ENCODE results near the gene LY6G5C. TPM values are rescaled to one million over a fixed set of nuclear protein-coding genes. Genes with fewer than 3 reads are reported as not detected.
A peak's percentile ranks its signal among the peaks of the same experiment; 100 is the strongest.

Gene LY6G5C
- total and polyA plus RNA-seq, 2 of the 13 experiments (the other 11 are each of a cell fraction or from before 2014, with no cell fraction given) = 0.33 to 0.55 TPM

- TF ChIP-seq ZNF629 (CRISPR knock-in tag; conservative IDR thresholded peaks at IDR 0.05) (peak; percentile 18; the same call in 1 of the 2 replicates), CBX5 (CRISPR knock-in tag; IDR thresholded peaks at IDR 0.05; ENCODE audit: borderline replicate concordance) (peak; percentile 77; the same call in 1 of the 2 replicates), ZC3H4 (CRISPR knock-in tag; IDR thresholded peaks at IDR 0.05; ENCODE audit: borderline replicate concordance) (no peak; the same call in 1 of the 2 replicates), HOXD1 (CRISPR knock-in tag; IDR thresholded peaks at IDR 0.05) (no peak), POLR2AphosphoS2 (IDR thresholded peaks at IDR 0.05; ENCODE audit: low read depth, low read length) (0 out of 2 replicates have a peak, but pooled peaks have one; percentile 34), MTERF4 (CRISPR knock-in tag; IDR thresholded peaks at IDR 0.05) (0 out of 2 replicates have a peak, but pooled peaks have one; percentile 30), SP5 (CRISPR knock-in tag; IDR thresholded peaks at IDR 0.05; ENCODE audit: borderline replicate concordance, low read depth) (peak; percentile 99), ZSCAN21 (CRISPR knock-in tag; IDR thresholded peaks at IDR 0.05; ENCODE audit: borderline replicate concordance) (0 out of 2 replicates have a peak, but pooled peaks have one; percentile 33), PRDM15 (CRISPR knock-in tag; IDR thresholded peaks at IDR 0.05) (peak; percentile 68), ZNF207 (IDR thresholded peaks at IDR 0.05; ENCODE audit: borderline replicate concordance) (no peak), SALL1 (CRISPR knock-in tag; IDR thresholded peaks at IDR 0.05) (peak; percentile 39), ZNF121 (CRISPR knock-in tag; IDR thresholded peaks at IDR 0.05) (peak; percentile 9; the same call in 1 of the 2 replicates), RFXANK (CRISPR knock-in tag; IDR thresholded peaks at IDR 0.05) (peak; percentile 34; the same call in 1 of the 2 replicates), ZNF777 (CRISPR knock-in tag; IDR thresholded peaks at IDR 0.05) (peak; percentile 80; the same call in 1 of the 2 replicates), MYC (CRISPR knock-in tag; IDR thresholded peaks at IDR 0.05; ENCODE audit: borderline replicate concordance) (peak; percentile 72), ZNF337 (CRISPR knock-in tag; IDR thresholded peaks at IDR 0.05; ENCODE audit: borderline replicate concordance, low read depth) (peak; percentile 37; the same call in 1 of the 2 replicates), ZSCAN20 (CRISPR knock-in tag; IDR thresholded peaks at IDR 0.05; ENCODE audit: borderline replicate concordance) (0 out of 2 replicates have a peak, but pooled peaks have one; percentile 2), NCOR1 (IDR thresholded peaks at IDR 0.05; ENCODE audit: borderline replicate concordance, low read length) (no peak; the same call in 1 of the 2 replicates), ZNF615 (CRISPR knock-in tag; IDR thresholded peaks at IDR 0.05; ENCODE audit: borderline replicate concordance) (peak; percentile 88)
- TF ChIP-seq, protein P1, sequence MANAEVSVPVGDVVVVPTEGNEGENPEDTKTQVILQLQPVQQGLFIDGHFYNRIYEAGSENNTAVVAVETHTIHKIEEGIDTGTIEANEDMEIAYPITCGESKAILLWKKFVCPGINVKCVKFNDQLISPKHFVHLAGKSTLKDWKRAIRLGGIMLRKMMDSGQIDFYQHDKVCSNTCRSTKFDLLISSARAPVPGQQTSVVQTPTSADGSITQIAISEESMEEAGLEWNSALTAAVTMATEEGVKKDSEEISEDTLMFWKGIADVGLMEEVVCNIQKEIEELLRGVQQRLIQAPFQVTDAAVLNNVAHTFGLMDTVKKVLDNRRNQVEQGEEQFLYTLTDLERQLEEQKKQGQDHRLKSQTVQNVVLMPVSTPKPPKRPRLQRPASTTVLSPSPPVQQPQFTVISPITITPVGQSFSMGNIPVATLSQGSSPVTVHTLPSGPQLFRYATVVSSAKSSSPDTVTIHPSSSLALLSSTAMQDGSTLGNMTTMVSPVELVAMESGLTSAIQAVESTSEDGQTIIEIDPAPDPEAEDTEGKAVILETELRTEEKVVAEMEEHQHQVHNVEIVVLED (CRISPR knock-in tag; IDR thresholded peaks at IDR 0.05; ENCODE audit: borderline replicate concordance) = peak; percentile 64; the same call in 1 of the 2 replicates
- TF ChIP-seq, protein P2, sequence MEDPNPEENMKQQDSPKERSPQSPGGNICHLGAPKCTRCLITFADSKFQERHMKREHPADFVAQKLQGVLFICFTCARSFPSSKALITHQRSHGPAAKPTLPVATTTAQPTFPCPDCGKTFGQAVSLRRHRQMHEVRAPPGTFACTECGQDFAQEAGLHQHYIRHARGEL (CRISPR knock-in tag; IDR thresholded peaks at IDR 0.05) = no peak; the same call in 1 of the 2 replicates
- TF ChIP-seq, protein P3, sequence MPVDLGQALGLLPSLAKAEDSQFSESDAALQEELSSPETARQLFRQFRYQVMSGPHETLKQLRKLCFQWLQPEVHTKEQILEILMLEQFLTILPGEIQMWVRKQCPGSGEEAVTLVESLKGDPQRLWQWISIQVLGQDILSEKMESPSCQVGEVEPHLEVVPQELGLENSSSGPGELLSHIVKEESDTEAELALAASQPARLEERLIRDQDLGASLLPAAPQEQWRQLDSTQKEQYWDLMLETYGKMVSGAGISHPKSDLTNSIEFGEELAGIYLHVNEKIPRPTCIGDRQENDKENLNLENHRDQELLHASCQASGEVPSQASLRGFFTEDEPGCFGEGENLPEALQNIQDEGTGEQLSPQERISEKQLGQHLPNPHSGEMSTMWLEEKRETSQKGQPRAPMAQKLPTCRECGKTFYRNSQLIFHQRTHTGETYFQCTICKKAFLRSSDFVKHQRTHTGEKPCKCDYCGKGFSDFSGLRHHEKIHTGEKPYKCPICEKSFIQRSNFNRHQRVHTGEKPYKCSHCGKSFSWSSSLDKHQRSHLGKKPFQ (CRISPR knock-in tag; IDR thresholded peaks at IDR 0.05; ENCODE audit: insufficient replicate concordance) = no peak
Measured at GRCh38 chr6:31729515-31729978, 48.7 kb upstream of the LY6G5C start (continued).
